Lung (tissue), 12 donors: ENCODE measurements around the gene KRTAP5-6. TPM values are rescaled to one million over a fixed set of nuclear protein-coding genes. Genes with fewer than 3 reads are reported as not detected.
A peak's percentile ranks its signal among the peaks of the same experiment; 100 is the strongest.

Source experiments
- ATAC-seq: fragments of 200-7000 bp; cut with Tn5 transposase; one replicate; pipeline ENCODE4 v1.9.1; 2020; ENCODE audit warnings: moderate number of reproducible peaks; ENCODE audit not compliant: insufficient read depth, low FRiP score
- DNase-seq, 3 donors: peaks; one replicate each; pipeline ENCODE4 v3.0.0-alpha.2; 2013 to 2017
- H3K27ac ChIP-seq, 2 donors: one replicate each; pipeline ENCODE4 v1.5.1; 2013; ENCODE audit warnings: mild to moderate bottlenecking in 2 of 2, moderate library complexity in 2 of 2, control low read depth in 1 of 2, inconsistent platforms in 1 of 2, low read depth in 1 of 2, low read length in 1 of 2
- H3K27me3 ChIP-seq, 3 donors: one replicate each; pipeline ENCODE4 v1.5.1; 2013; ENCODE audit warnings: low read length in 2 of 3; ENCODE audit not compliant: control insufficient read depth in 3 of 3, insufficient read depth in 3 of 3
- H3K36me3 ChIP-seq, 4 donors: one replicate each; pipeline ENCODE4 v1.5.1; 2013; ENCODE audit warnings: low read length in 4 of 4, mild to moderate bottlenecking in 1 of 4, moderate library complexity in 1 of 4; ENCODE audit not compliant: control insufficient read depth in 4 of 4, insufficient read depth in 4 of 4
- H3K4me1 ChIP-seq, 5 donors: one replicate each; pipeline ENCODE4 v1.5.1; 2013; ENCODE audit warnings: low read length in 5 of 5, mild to moderate bottlenecking in 2 of 5, moderate library complexity in 1 of 5; ENCODE audit not compliant: control insufficient read depth in 5 of 5, insufficient read depth in 5 of 5
- H3K4me3 ChIP-seq: one replicate; pipeline ENCODE4 v1.5.1; 2013; ENCODE audit warnings: mild to moderate bottlenecking, control low read depth, moderate library complexity
- H3K9ac ChIP-seq, 2 donors: one replicate each; pipeline ENCODE4 v1.5.1; 2013; ENCODE audit warnings: low read length in 2 of 2, control low read depth in 1 of 2; ENCODE audit not compliant: insufficient read depth in 1 of 2
- H3K9me3 ChIP-seq, 4 donors: one replicate each; pipeline ENCODE4 v1.5.1; 2013; ENCODE audit warnings: low read length in 3 of 4, mild to moderate bottlenecking in 1 of 4, moderate library complexity in 1 of 4; ENCODE audit not compliant: control insufficient read depth in 4 of 4, insufficient read depth in 3 of 4
- WGBS, 2 donors: extraction: QIAGEN DNeasy Blood & Tissue Kit; methylation state at CpG; one replicate each; pipeline ENCODE4 v1.1.7; 2013; 5-methylcytosine and 5-hydroxymethylcytosine counted together
- polyA plus RNA-seq, 2 donors: library from polyadenylated mRNA; stranded (reverse); fragments of 200-250 nt; gene quantifications; one replicate each; pipeline ENCODE4 v1.2.1, GENCODE V29; 2013
- total RNA-seq, 2 donors: library from RNA; depleted of rRNA in 1 of 2; stranded (reverse); fragments of >200 nt in 1 of 2; gene quantifications; one replicate each; pipeline ENCODE4 v1.2.1, GENCODE V29; 2014 to 2021
- TF ChIP-seq, protein P1 (sequence below): IDR thresholded peaks from 2 replicates; pipeline ENCODE4 v1.5.1; 2012; ENCODE audit warnings: mild to moderate bottlenecking; ENCODE audit errors: control extremely low read depth, extremely low read depth
- donor health status: control.
- donor health status: control.
- donor health status: Bipolar disorder and iron deficiency.
- donor health status: healthy.
- donor health status: DM: yes; HTN: yes; CAD: no.

KRTAP5-6 gene
- total and polyA plus RNA-seq, 4 donors, result not detected

DNA sequence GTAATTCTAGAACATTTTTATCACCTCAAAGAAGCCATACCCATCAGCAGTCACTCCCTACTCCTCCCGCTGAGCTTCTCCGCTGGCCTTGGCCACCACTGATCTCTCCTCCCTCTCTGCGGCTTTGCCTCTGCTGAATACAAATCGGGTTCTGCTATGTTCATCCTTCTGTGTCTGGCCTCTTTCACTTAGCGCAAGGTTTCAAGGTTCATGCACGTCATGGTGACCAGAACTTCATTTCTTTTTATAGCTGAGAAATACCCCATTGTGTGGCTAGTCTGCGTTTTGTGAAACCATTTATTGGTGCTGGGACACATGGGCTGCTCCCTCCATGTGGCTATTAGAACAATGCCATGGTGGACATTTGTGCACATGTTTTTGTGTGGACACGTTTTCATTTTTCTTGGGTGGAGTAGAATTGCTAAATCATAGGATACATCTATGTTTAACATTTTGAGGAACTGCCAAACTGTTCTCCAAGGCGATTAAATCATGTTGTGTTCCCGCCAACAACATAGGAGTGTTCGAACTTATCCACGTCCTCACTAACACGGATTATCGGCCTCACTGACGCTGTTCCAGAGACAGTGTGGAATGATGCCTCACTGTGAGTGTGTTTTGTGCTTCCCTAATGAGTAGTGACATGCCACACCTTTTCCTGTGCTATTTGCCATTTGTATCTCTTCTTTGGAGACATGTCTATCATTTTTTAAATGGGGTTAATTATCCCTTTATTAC is 24.2 kb upstream of the KRTAP5-6 start:
- TF ChIP-seq, protein P1, sequence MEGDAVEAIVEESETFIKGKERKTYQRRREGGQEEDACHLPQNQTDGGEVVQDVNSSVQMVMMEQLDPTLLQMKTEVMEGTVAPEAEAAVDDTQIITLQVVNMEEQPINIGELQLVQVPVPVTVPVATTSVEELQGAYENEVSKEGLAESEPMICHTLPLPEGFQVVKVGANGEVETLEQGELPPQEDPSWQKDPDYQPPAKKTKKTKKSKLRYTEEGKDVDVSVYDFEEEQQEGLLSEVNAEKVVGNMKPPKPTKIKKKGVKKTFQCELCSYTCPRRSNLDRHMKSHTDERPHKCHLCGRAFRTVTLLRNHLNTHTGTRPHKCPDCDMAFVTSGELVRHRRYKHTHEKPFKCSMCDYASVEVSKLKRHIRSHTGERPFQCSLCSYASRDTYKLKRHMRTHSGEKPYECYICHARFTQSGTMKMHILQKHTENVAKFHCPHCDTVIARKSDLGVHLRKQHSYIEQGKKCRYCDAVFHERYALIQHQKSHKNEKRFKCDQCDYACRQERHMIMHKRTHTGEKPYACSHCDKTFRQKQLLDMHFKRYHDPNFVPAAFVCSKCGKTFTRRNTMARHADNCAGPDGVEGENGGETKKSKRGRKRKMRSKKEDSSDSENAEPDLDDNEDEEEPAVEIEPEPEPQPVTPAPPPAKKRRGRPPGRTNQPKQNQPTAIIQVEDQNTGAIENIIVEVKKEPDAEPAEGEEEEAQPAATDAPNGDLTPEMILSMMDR, result no peak
- Histone ChIP-seq H3K27ac (no peak overlapping the region), H3K36me3 (no peaks in the 10 kb centered on the region), H3K27me3 (peaks cover 0 to 6% (median 0%) of the 10 kb centered on the region in 3 donors), H3K4me3 (no peak overlapping the region), H3K9ac (no peak overlapping the region), H3K4me1 (peaks cover 0 to 23% (median 4%) of the 10 kb centered on the region in 5 donors), H3K9me3 (peaks cover 0 to 5% (median 0%) of the 10 kb centered on the region in 4 donors)
- 77 to 84% methylated on average over 15 of the region's 15 CpGs for WGBS, 2 donors
- DNase-seq, result peak in 2 of 3 donors; percentile 26 to 29
- no peak for ATAC-seq

- DNase-seq, result peak in 2 of 3 donors; percentile 56 to 69
- WGBS, 2 donors, result 56 to 64% methylated on average over 11 of the region's 11 CpGs
- TF ChIP-seq, protein P1, result no peak
- Histone ChIP-seq H3K27ac (no peak overlapping the region), H3K9me3 (peaks cover 0 to 5% (median 0%) of the 10 kb centered on the region in 4 donors), H3K27me3 (peaks cover 0 to 6% (median 0%) of the 10 kb centered on the region in 3 donors), H3K4me1 (peaks cover 0 to 20% (median 2%) of the 10 kb centered on the region in 5 donors), H3K9ac (no peak overlapping the region), H3K4me3 (no peak overlapping the region), H3K36me3 (no peaks in the 10 kb centered on the region)
- ATAC-seq, result no peak
Observed at GRCh38 chr11:1673446-1674172, 23.4 kb upstream of the KRTAP5-6 start.

DNA sequence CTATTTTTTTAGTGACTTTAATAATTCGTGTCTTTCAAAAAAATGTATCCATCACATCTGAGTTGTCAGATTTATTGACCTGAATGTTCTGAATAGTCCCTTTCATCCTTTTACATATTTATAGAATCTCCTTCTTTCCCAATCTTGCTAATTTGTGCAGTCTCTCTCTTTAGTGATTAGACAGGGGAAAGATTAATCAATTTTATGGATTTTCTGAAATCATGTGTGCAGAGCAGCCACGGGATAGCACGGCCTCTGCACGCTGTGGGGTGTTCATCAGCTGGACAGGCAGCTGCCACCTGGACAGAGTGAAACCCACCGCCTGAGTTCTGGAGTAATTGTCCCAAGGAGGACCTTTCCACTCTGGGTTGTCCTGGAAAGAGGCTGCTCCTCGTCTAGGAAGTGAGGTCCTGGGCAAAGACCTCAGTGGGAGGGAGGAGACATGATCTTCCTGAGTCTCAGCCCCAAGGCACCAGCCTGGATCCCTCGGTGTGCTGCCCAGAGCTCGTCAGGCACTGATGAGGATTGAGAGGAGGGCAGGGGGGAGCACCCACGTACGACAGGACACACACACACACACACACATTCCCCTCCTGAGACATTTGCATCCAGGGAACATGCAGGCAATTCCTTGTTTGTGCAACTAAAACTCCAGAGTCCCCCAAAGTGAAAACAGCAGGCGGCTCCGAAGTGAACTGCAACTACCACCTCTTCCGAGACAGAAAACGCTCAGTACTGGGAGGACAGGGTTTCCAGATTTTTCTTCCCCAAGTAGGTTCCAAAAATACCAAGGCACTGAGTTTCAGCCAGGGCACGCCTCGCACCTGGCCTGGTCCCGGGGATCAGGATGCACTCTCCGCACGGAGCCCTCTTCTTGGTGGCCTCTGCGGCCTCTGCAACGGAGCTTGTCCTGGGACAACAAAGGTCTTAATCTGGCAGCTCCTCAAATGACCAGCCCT is 22.5 kb upstream of the KRTAP5-6 start:
- Histone ChIP-seq H3K4me1 (peaks cover 0 to 20% (median 2%) of the 10 kb centered on the region in 5 donors), H3K9me3 (peaks cover 0 to 5% (median 0%) of the 10 kb centered on the region in 4 donors), H3K9ac (no peak overlapping the region), H3K27me3 (peaks cover 0 to 6% (median 0%) of the 10 kb centered on the region in 3 donors), H3K36me3 (no peaks in the 10 kb centered on the region), H3K27ac (no peak overlapping the region), H3K4me3 (no peak overlapping the region)
- DNase-seq, result peak in 1 of 3 donors; percentile 26
- TF ChIP-seq, protein P1, result no peak
- WGBS, 2 donors, result 62 to 84% methylated on average over 21 of the region's 21 CpGs
- ATAC-seq, result no peak
